Measurements from ENCODE around the gene ZNF195.
"Not testable (repeated sequence)": the region's sequence is repeated elsewhere in the genome, so short reads cannot be mapped to it uniquely, and the experiment has no call there.

- TF ChIP-seq, protein P1, sequence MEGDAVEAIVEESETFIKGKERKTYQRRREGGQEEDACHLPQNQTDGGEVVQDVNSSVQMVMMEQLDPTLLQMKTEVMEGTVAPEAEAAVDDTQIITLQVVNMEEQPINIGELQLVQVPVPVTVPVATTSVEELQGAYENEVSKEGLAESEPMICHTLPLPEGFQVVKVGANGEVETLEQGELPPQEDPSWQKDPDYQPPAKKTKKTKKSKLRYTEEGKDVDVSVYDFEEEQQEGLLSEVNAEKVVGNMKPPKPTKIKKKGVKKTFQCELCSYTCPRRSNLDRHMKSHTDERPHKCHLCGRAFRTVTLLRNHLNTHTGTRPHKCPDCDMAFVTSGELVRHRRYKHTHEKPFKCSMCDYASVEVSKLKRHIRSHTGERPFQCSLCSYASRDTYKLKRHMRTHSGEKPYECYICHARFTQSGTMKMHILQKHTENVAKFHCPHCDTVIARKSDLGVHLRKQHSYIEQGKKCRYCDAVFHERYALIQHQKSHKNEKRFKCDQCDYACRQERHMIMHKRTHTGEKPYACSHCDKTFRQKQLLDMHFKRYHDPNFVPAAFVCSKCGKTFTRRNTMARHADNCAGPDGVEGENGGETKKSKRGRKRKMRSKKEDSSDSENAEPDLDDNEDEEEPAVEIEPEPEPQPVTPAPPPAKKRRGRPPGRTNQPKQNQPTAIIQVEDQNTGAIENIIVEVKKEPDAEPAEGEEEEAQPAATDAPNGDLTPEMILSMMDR (conservative IDR thresholded peaks at IDR 0.05 in 1 of 2, IDR thresholded peaks at IDR 0.05 in 1 of 2; ENCODE audit: low read depth in 1 of 2, low read length in 2 of 2) = not testable (repeated sequence)
- not testable (repeated sequence) for TF ChIP-seq EZH2 (IDR thresholded peaks at IDR 0.05; ENCODE audit: low read length, missing control alignments)
These were observed 42.8 kb upstream of the ZNF195 start for GRCh38 chr11:3421608-3422379.

Data from fibroblast of lung (primary cell).